HepG2 (cell line): ENCODE data around the gene ASCL3. TPM values are rescaled to one million over a fixed set of nuclear protein-coding genes. Genes with fewer than 3 reads are reported as not detected.

Source experiments
- ATF4 ChIP-seq, 2 experiments: fragments of 450-650 bp in 1 of 2; sonication (generic) in 1 of 2; formaldehyde crosslinking; IDR thresholded peaks; 2 replicates each; pipeline versions ENCODE4 v1.5.0 to v1.8.0; 2020 to 2022; ENCODE audit warnings: mild to moderate bottlenecking in 1 of 2, missing genetic modification reagents in 1 of 2
- BATF2 ChIP-seq: sonication (generic); formaldehyde crosslinking; IDR thresholded peaks from 2 replicates; pipeline ENCODE4 v1.8.0; 2022; ENCODE audit warnings: mild to moderate bottlenecking, missing genetic modification reagents, moderate library complexity
- CC2D1A ChIP-seq: sonication (generic); formaldehyde crosslinking; IDR thresholded peaks from 2 replicates; pipeline ENCODE4 v1.8.1; 2023; ENCODE audit warnings: mild to moderate bottlenecking, missing genetic modification reagents
- CTCF ChIP-seq: sonication (generic); formaldehyde crosslinking; IDR thresholded peaks from 2 replicates; pipeline ENCODE4 v1.5.0; 2020; ENCODE audit warnings: mild to moderate bottlenecking, missing genetic modification reagents, moderate library complexity
- GFI1 ChIP-seq: sonication (generic); formaldehyde crosslinking; IDR thresholded peaks from 2 replicates; pipeline ENCODE4 v1.5.0; 2020; ENCODE audit warnings: missing genetic modification reagents, mild to moderate bottlenecking, borderline replicate concordance
- GPBP1L1 ChIP-seq: sonication (generic); formaldehyde crosslinking; IDR thresholded peaks from 2 replicates; pipeline ENCODE4 v1.5.0; 2020; ENCODE audit warnings: mild to moderate bottlenecking, missing genetic modification reagents
- GZF1 ChIP-seq: sonication (generic); formaldehyde crosslinking; IDR thresholded peaks from 2 replicates; pipeline ENCODE4 v1.5.1; 2020; ENCODE audit warnings: mild to moderate bottlenecking, missing genetic modification reagents
- HNF4G ChIP-seq, 2 experiments: sonication (generic) in 1 of 2; formaldehyde crosslinking in 1 of 2; IDR thresholded peaks; 2 replicates each; pipeline versions ENCODE4 v1.4.0 to v1.6.1; 2011 to 2020; ENCODE audit warnings: borderline replicate concordance in 2 of 2, low read depth in 2 of 2, mild to moderate bottlenecking in 2 of 2, low read length in 1 of 2, missing genetic modification reagents in 1 of 2, moderate library complexity in 1 of 2
- MAFK ChIP-seq, 2 experiments: IDR thresholded peaks in 1 of 2; conservative IDR thresholded peaks in 1 of 2; 2 replicates each; pipeline ENCODE4 v1.6.1; 2011; ENCODE audit warnings: improper control_type of control experiment in 2 of 2, low read length in 2 of 2
- MYC ChIP-seq: sonication (generic); formaldehyde crosslinking; IDR thresholded peaks from 2 replicates; pipeline ENCODE4 v1.9.0; 2021; ENCODE audit warnings: missing genetic modification reagents, borderline replicate concordance
- NFIC ChIP-seq: IDR thresholded peaks from 2 replicates; pipeline ENCODE4 v1.6.1; 2012; ENCODE audit warnings: mild to moderate bottlenecking, low read length, inconsistent platforms
- POGK ChIP-seq: sonication (generic); formaldehyde crosslinking; conservative IDR thresholded peaks from 2 replicates; pipeline ENCODE4 v1.8.0; 2022; ENCODE audit warnings: mild to moderate bottlenecking, moderate library complexity, missing genetic modification reagents
- POGZ ChIP-seq: sonication (generic); formaldehyde crosslinking; IDR thresholded peaks from 2 replicates; pipeline ENCODE4 v1.4.0; 2020; ENCODE audit warnings: mild to moderate bottlenecking, missing genetic modification reagents
- TMF1 ChIP-seq: sonication (generic); formaldehyde crosslinking; IDR thresholded peaks from 2 replicates; pipeline ENCODE4 v1.8.1; 2022; ENCODE audit warnings: low read depth, missing genetic modification reagents
- ZNF18 ChIP-seq: sonication (generic); formaldehyde crosslinking; IDR thresholded peaks from 2 replicates; pipeline ENCODE4 v1.8.0; 2022; ENCODE audit warnings: mild to moderate bottlenecking, missing genetic modification reagents; ENCODE audit not compliant: insufficient replicate concordance
- ZNF317 ChIP-seq: sonication (generic); formaldehyde crosslinking; IDR thresholded peaks from 2 replicates; pipeline ENCODE4 v1.5.0; 2020; ENCODE audit warnings: mild to moderate bottlenecking, missing genetic modification reagents
- ZNF451 ChIP-seq: sonication (generic); formaldehyde crosslinking; IDR thresholded peaks from 2 replicates; pipeline ENCODE4 v1.5.0; 2020; ENCODE audit warnings: mild to moderate bottlenecking, missing genetic modification reagents
- ZNF7 ChIP-seq: IDR thresholded peaks from 2 replicates; pipeline ENCODE4 v1.6.1; 2016; ENCODE audit warnings: missing biosample characterization, missing genetic modification reagents
- polyA plus RNA-seq, 8 experiments: library from polyadenylated mRNA; depleted of rRNA in 3 of 8; stranded (reverse) in 7 of 8; unstranded in 1 of 8; fragments of >200 nt; fragmentation: Illumina TruSeq in 4 of 8; extraction: Trizol in 4 of 8; gene quantifications; 2 replicates each; pipeline versions ENCODE4 v1.2.1 to v1.2.3, GENCODE V29; 2011 to 2016; ENCODE audit warnings: low read depth in 4 of 8, missing spikeins in 1 of 8, mixed read lengths in 1 of 8; ENCODE audit not compliant: insufficient read depth in 1 of 8
- total RNA-seq, 5 experiments: library from RNA; depleted of rRNA; stranded (reverse); fragments of >200 nt; fragmentation: Illumina TruSeq; extraction: Trizol; gene quantifications; 2 replicates each; pipeline ENCODE4 v1.2.3, GENCODE V29; 2016; ENCODE audit warnings: low read depth in 1 of 5

The ASCL3 gene
- total and polyA plus RNA-seq, 2 of the 13 experiments (the other 11 are each of a cell fraction or from before 2014, with no cell fraction given) = not detected

GRCh38 chr11:8964324-8965320 is 21.8 kb upstream of the ASCL3 start, which contains the start of gene TMEM9B (continued):
- TF ChIP-seq CTCF (CRISPR knock-in tag) (0 out of 2 replicates have a peak, but pooled peaks have one; percentile 16), GFI1 (CRISPR knock-in tag) (peak; percentile 74; the same call in 1 of the 2 replicates), NFIC (no peak), CC2D1A (CRISPR knock-in tag) (no peak), MAFK (conservative IDR thresholded peaks at IDR 0.05 in 1 of 2, IDR thresholded peaks at IDR 0.05 in 1 of 2; ENCODE audit: low read length in 2 of 2) (no peak), BATF2 (CRISPR knock-in tag) (no peak), ZNF317 (CRISPR knock-in tag) (no peak), GPBP1L1 (CRISPR knock-in tag) (no peak), POGZ (CRISPR knock-in tag) (peak; percentile 80), ZNF18 (no peak), ZNF451 (CRISPR knock-in tag) (no peak), GZF1 (no peak), POGK (CRISPR knock-in tag) (peak; percentile 73; the same call in 1 of the 2 replicates), HNF4G (IDR thresholded peaks at IDR 0.05; ENCODE audit: borderline replicate concordance, low read depth, low read length) (no peak), HNF4G (CRISPR knock-in tag; IDR thresholded peaks at IDR 0.05; ENCODE audit: borderline replicate concordance, low read depth) (peak; percentile 41; the same call in 1 of the 2 replicates), ATF4 (CRISPR knock-in tag; IDR thresholded peaks at IDR 0.05) (no peak), TMF1 (CRISPR knock-in tag) (no peak), ZNF7 (CRISPR knock-in tag) (no peak), MYC (CRISPR knock-in tag) (peak; percentile 72)
